HepG2 (cell line): ENCODE data around the gene TMC2. TPM values are rescaled to one million over a fixed set of nuclear protein-coding genes. Genes with fewer than 3 reads are reported as not detected.

ENCODE experiments used
- ATAC-seq: fragments of 200-7000 bp; cut with Tn5 transposase; 3 replicates; pipeline ENCODE4 v1.9.1; 2020; ENCODE audit warnings: mild to moderate bottlenecking, moderate library complexity
- BruUV-seq: library from RNA; stranded (reverse); fragments of 400-500 nt; replicated peaks from 2 replicates; lab custom pipeline; 2021; lab: Mats Ljungman, UMichigan
- CTCF ChIA-PET: fragments of 300-600 bp; formaldehyde crosslinking; extraction: SDS; loops from one replicate; lab custom pipeline; 2021; ENCODE audit warnings: low total read pairs, inconsistent platforms, low intra/inter-chr PET ratio; lab: Yijun Ruan, JAX
- POLR2A ChIA-PET: fragments of 350-600 bp; sonication (Branson Sonifier 250); formaldehyde crosslinking; loops from one replicate; lab custom pipeline; 2020; ENCODE audit warnings: antibody characterized with exemption, inconsistent platforms; lab: Yijun Ruan, JAX
- DNase-seq: peaks from one replicate; pipeline ENCODE4 v3.0.0-alpha.2; 2015; ENCODE audit warnings: low spot score
- FAIRE-seq: peaks from 3 replicates; lab custom pipeline; 2011; peaks lifted over from hg19 to GRCh38; lab: Jason Lieb, UNC
- H2AFZ ChIP-seq: one replicate; pipeline ENCODE4 v1.6.1; 2011; ENCODE audit warnings: low read length, inconsistent platforms
- H3K27ac ChIP-seq: fragments of 300-600 bp; 3 replicates; pipeline ENCODE4 v1.8.0; 2011; ENCODE audit warnings: mixed run types, mild to moderate bottlenecking, mixed read lengths, low read length, inconsistent platforms; ENCODE audit not compliant: insufficient read depth; ENCODE audit errors: extremely low read length
- H3K27me3 ChIP-seq, 2 experiments: fragments of 200-600 bp in 1 of 2; 2 replicates in 1 of 2; 3 replicates in 1 of 2; pipeline versions ENCODE4 v1.6.0 to v1.8.0; 2011; ENCODE audit warnings: low read length in 2 of 2, mild to moderate bottlenecking in 2 of 2, moderate library complexity in 2 of 2, inconsistent platforms in 1 of 2; ENCODE audit not compliant: insufficient read depth in 2 of 2, control insufficient read depth in 1 of 2
- H3K36me3 ChIP-seq, 2 experiments: fragments of 200-600 bp in 1 of 2; replicated peaks in 1 of 2; 2 replicates in 1 of 2; 3 replicates in 1 of 2; pipeline versions ENCODE4 v1.5.1 to v1.8.0; 2011; ENCODE audit warnings: low read length in 2 of 2, inconsistent platforms in 1 of 2; ENCODE audit not compliant: insufficient read depth in 2 of 2, control insufficient read depth in 1 of 2
- H3K4me1 ChIP-seq: 2 replicates; pipeline ENCODE4 v1.5.1; 2012; ENCODE audit warnings: low read length, inconsistent platforms; ENCODE audit not compliant: insufficient read depth
- H3K4me2 ChIP-seq: 2 replicates; pipeline ENCODE4 v1.6.0; 2011; ENCODE audit warnings: low read depth, low read length, inconsistent platforms
- H3K4me3 ChIP-seq, 3 experiments: fragments of 200-600 bp in 1 of 3; sonication (generic), shearing (Covaris generic) in 1 of 3; replicated peaks in 1 of 3; 2 replicates each; pipeline ENCODE4 v1.5.1; 2011 to 2016; ENCODE audit warnings: low read length in 3 of 3, inconsistent platforms in 2 of 3, low read depth in 2 of 3, mild to moderate bottlenecking in 2 of 3, control low read depth in 1 of 3, mixed read lengths in 1 of 3; ENCODE audit not compliant: insufficient read depth in 1 of 3
- H3K79me2 ChIP-seq: one replicate; pipeline ENCODE4 v1.6.1; 2011; ENCODE audit warnings: low read length, inconsistent platforms; ENCODE audit not compliant: insufficient read depth
- H3K9ac ChIP-seq: 2 replicates; pipeline ENCODE4 v1.6.0; 2011; ENCODE audit warnings: mild to moderate bottlenecking, low read depth, low read length, inconsistent platforms; ENCODE audit not compliant: insufficient read depth
- H3K9me3 ChIP-seq: 2 replicates; pipeline ENCODE4 v1.5.1; 2012; ENCODE audit warnings: mild to moderate bottlenecking, low read length
- H4K20me1 ChIP-seq: 2 replicates; pipeline ENCODE4 v1.6.0; 2011; ENCODE audit warnings: inconsistent platforms, mild to moderate bottlenecking, low read length, moderate library complexity; ENCODE audit not compliant: insufficient read depth
- ATM ChIP-seq: fragments of 450-650 bp; IDR thresholded peaks from 2 replicates; pipeline ENCODE4 v1.7.1; 2017; ENCODE audit warnings: mild to moderate bottlenecking, borderline replicate concordance
- CTCF ChIP-seq: sonication (generic); formaldehyde crosslinking; IDR thresholded peaks from 2 replicates; pipeline ENCODE4 v1.5.0; 2020; ENCODE audit warnings: mild to moderate bottlenecking, missing genetic modification reagents, moderate library complexity
- FOXA1 ChIP-seq, 2 experiments: fragments of 450-650 bp in 1 of 2; sonication (generic) in 1 of 2; formaldehyde crosslinking in 1 of 2; IDR thresholded peaks; 2 replicates each; pipeline versions ENCODE4 v1.4.0 to v1.6.1; 2016 to 2020; ENCODE audit warnings: missing genetic modification reagents in 1 of 2
- FOXA3 ChIP-seq: IDR thresholded peaks from 2 replicates; pipeline ENCODE4 v1.6.1; 2016; ENCODE audit warnings: missing genetic modification reagents, missing compliant biosample characterization
- FOXK1 ChIP-seq: sonication (generic); formaldehyde crosslinking; IDR thresholded peaks from 2 replicates; pipeline ENCODE4 v1.4.0; 2020; ENCODE audit warnings: low read depth, missing genetic modification reagents, borderline replicate concordance
- HOMEZ ChIP-seq: IDR thresholded peaks from 2 replicates; pipeline ENCODE4 v1.6.1; 2016; ENCODE audit warnings: low read depth
- NFIB ChIP-seq: sonication (generic); formaldehyde crosslinking; IDR thresholded peaks from 2 replicates; pipeline ENCODE4 v1.9.0; 2021; ENCODE audit warnings: missing genetic modification reagents, mild to moderate bottlenecking, borderline replicate concordance
- NFIC ChIP-seq: IDR thresholded peaks from 2 replicates; pipeline ENCODE4 v1.6.1; 2012; ENCODE audit warnings: mild to moderate bottlenecking, low read length, inconsistent platforms
- ZNF180 ChIP-seq: sonication (generic); formaldehyde crosslinking; IDR thresholded peaks from 2 replicates; pipeline ENCODE4 v1.4.0; 2020; ENCODE audit warnings: low read depth, missing genetic modification reagents, borderline replicate concordance
- ZNF552 ChIP-seq: sonication (generic); formaldehyde crosslinking; IDR thresholded peaks from 2 replicates; pipeline ENCODE4 v1.9.0; 2022; ENCODE audit warnings: missing genetic modification reagents, mild to moderate bottlenecking, borderline replicate concordance
- ZNF589 ChIP-seq: sonication (generic); formaldehyde crosslinking; conservative IDR thresholded peaks from 2 replicates; pipeline ENCODE4 v1.8.0; 2022; ENCODE audit warnings: mild to moderate bottlenecking, moderate library complexity, missing genetic modification reagents
- WGBS: methylation state at CpG from one replicate; pipeline ENCODE4 v1.1.6; 2017; ENCODE audit warnings: low lambda C conversion rate; 5-methylcytosine and 5-hydroxymethylcytosine counted together
- in situ Hi-C: cut with HindIII; loops from 2 replicates; pipeline ENCODE4 v1.10.0; 2017; ENCODE audit warnings: low pct_unique_long_range_greater_than_20kb; ENCODE audit not compliant: extremely low pct_ligation_motif_present
- intact Hi-C: fragments of 100-400 bp; cut with micrococcal nuclease; formaldehyde crosslinking; loops from one replicate; pipeline ENCODE4 v1.10.0; 2022; ENCODE audit not compliant: unreplicated experiment
- polyA plus RNA-seq, 8 experiments: library from polyadenylated mRNA; depleted of rRNA in 3 of 8; stranded (reverse) in 7 of 8; unstranded in 1 of 8; fragments of >200 nt; fragmentation: Illumina TruSeq in 4 of 8; extraction: Trizol in 4 of 8; gene quantifications; 2 replicates each; pipeline versions ENCODE4 v1.2.1 to v1.2.3, GENCODE V29; 2011 to 2016; ENCODE audit warnings: low read depth in 4 of 8, missing spikeins in 1 of 8, mixed read lengths in 1 of 8; ENCODE audit not compliant: insufficient read depth in 1 of 8
- total RNA-seq, 5 experiments: library from RNA; depleted of rRNA; stranded (reverse); fragments of >200 nt; fragmentation: Illumina TruSeq; extraction: Trizol; gene quantifications; 2 replicates each; pipeline ENCODE4 v1.2.3, GENCODE V29; 2016; ENCODE audit warnings: low read depth in 1 of 5

TMC2 gene
- total and polyA plus RNA-seq, 2 of the 13 experiments (the other 11 are each of a cell fraction or from before 2014, with no cell fraction given), result not detected

GRCh38 chr20:2663887-2664719, 127.7 kb downstream of the TMC2 start, which contains the start of gene IDH3B (continued):
- TF ChIP-seq ZNF552 (CRISPR knock-in tag), result no peak
- no peak for TF ChIP-seq HOMEZ (CRISPR knock-in tag)
- TF ChIP-seq FOXA3 (CRISPR knock-in tag), result peak; percentile 86
- 0 out of 2 replicates have a peak, but pooled peaks have one; percentile 77 for TF ChIP-seq ZNF589 (CRISPR knock-in tag)
- no peak for TF ChIP-seq NFIB (CRISPR knock-in tag)
- TF ChIP-seq ZNF180 (CRISPR knock-in tag), result no peak; the same call in 1 of the 2 replicates

- no peaks in the 10 kb centered on the region for H3K4me1 ChIP-seq
- peak; percentile 37 for FAIRE-seq
These were observed 135.6 kb downstream of the TMC2 start for GRCh38 chr20:2671977-2672376.

More at GRCh38 chr20:2671977-2672376, 135.6 kb downstream of the TMC2 start:
- no peak overlapping the region for H2AFZ ChIP-seq
- no peak overlapping the region for H3K4me2 ChIP-seq
- CTCF ChIA-PET, result no interaction called here
- H3K36me3 ChIP-seq, result no peaks in the 10 kb centered on the region
- POLR2A ChIA-PET, result no interaction called here
- peaks cover 0 to 38% of the 10 kb centered on the region in 2 experiments; a peak in 3 of 5 replicates for H3K27me3 ChIP-seq
- intact Hi-C loops, result loop anchor here (2.0 kb wide), 1 partner anchor 147 kb away; no protein-coding TSS in a partner anchor
- no peaks in the 10 kb centered on the region for H3K79me2 ChIP-seq
- ATAC-seq, result peak; percentile 53
- TF ChIP-seq CTCF (CRISPR knock-in tag) (peak; percentile 50), FOXA1 (IDR thresholded peaks at IDR 0.05) (no peak), FOXA1 (CRISPR knock-in tag; IDR thresholded peaks at IDR 0.05) (peak; percentile 31; the same call in 1 of the 2 replicates), FOXK1 (peak; percentile 35; the same call in 1 of the 2 replicates), ATM (no peak), NFIC (no peak)
- TF ChIP-seq, all 625 proteins: peak for 3
- Histone ChIP-seq H3K9ac (no peak overlapping the region), H3K27ac (no peak overlapping the region), H3K9me3 (no peaks in the 10 kb centered on the region), H3K4me3 (no peak overlapping the region), H4K20me1 (no peaks in the 10 kb centered on the region)
- no peak for DNase-seq
- WGBS, result 0% methylated on average over 4 of the region's 4 CpGs
- BruUV-seq, result no TSS peak
- in situ Hi-C loops, result no loop called here
